ENCODE measurements around the gene HILPDA.

HILPDA gene

GRCh38 chr7:128431754-128432153, 23.9 kb upstream of the HILPDA start:
- no peak for TF ChIP-seq CTCF (IDR thresholded peaks at IDR 0.05; ENCODE audit: extremely low read depth, missing control alignments)
- no peak for DNase-seq (ENCODE audit: low spot score)

GRCh38 chr7:128434413-128435326, 21.0 kb upstream of the HILPDA start:
- DNase-seq (ENCODE audit: low spot score) = no peak
- TF ChIP-seq CTCF (IDR thresholded peaks at IDR 0.05; ENCODE audit: extremely low read depth, missing control alignments) = no peak

GRCh38 chr7:128435327-128435686, 20.4 kb upstream of the HILPDA start:
- DNase-seq (ENCODE audit: low spot score) = no peak
- TF ChIP-seq CTCF (IDR thresholded peaks at IDR 0.05; ENCODE audit: extremely low read depth, missing control alignments) = no peak

- DNase-seq (ENCODE audit: low spot score) = no peak
These were observed 18.0 kb upstream of the HILPDA start for GRCh38 chr7:128437426-128438332.

GRCh38 chr7:128442356-128442755, 13.3 kb upstream of the HILPDA start:
- no peak for DNase-seq (ENCODE audit: low spot score)
- no peak for TF ChIP-seq CTCF (IDR thresholded peaks at IDR 0.05; ENCODE audit: extremely low read depth, missing control alignments)

More at GRCh38 chr7:128437426-128438332, 18.0 kb upstream of the HILPDA start:
- TF ChIP-seq CTCF (IDR thresholded peaks at IDR 0.05; ENCODE audit: extremely low read depth, missing control alignments) = no peak

GRCh38 chr7:128443831-128444600, 11.7 kb upstream of the HILPDA start:
- DNase-seq (ENCODE audit: low spot score) = no peak
- TF ChIP-seq CTCF (IDR thresholded peaks at IDR 0.05; ENCODE audit: extremely low read depth, missing control alignments) = no peak

Measured in GM20000 (cell line).